Astrocyte (in vitro differentiated cells and primary cell): ENCODE measurements around the gene REL. TPM values are rescaled to one million over a fixed set of nuclear protein-coding genes. Genes with fewer than 3 reads are reported as not detected.

Source experiments
- DNase-seq: peaks from one replicate; pipeline ENCODE4 v3.0.0-alpha.2; 2010; ENCODE audit warnings: low read depth
- FAIRE-seq: peaks from 2 replicates; lab custom pipeline; 2011; peaks lifted over from hg19 to GRCh38; lab: Jason Lieb, UNC
- H2AFZ ChIP-seq: 2 replicates; pipeline ENCODE4 v1.6.0; 2012; ENCODE audit warnings: low read depth, low read length, inconsistent platforms
- H3K27ac ChIP-seq: 2 replicates; pipeline ENCODE4 v1.5.1; 2011; ENCODE audit warnings: low read depth, low read length, inconsistent platforms
- H3K27me3 ChIP-seq: 2 replicates; pipeline ENCODE4 v1.6.0; 2011; ENCODE audit warnings: low read length, inconsistent platforms; ENCODE audit not compliant: insufficient read depth
- H3K36me3 ChIP-seq: 2 replicates; pipeline ENCODE4 v1.5.1; 2011; ENCODE audit warnings: low read length, inconsistent platforms; ENCODE audit not compliant: insufficient read depth
- H3K4me1 ChIP-seq: 2 replicates; pipeline ENCODE4 v1.5.1; 2011; ENCODE audit warnings: low read length, inconsistent platforms; ENCODE audit not compliant: insufficient read depth
- H3K4me2 ChIP-seq: 2 replicates; pipeline ENCODE4 v1.6.0; 2012; ENCODE audit warnings: low read length, inconsistent platforms
- H3K4me3 ChIP-seq: 2 replicates; pipeline ENCODE4 v1.5.1; 2011; ENCODE audit warnings: low read depth, mild to moderate bottlenecking, low read length, inconsistent platforms; ENCODE audit not compliant: insufficient read depth
- H3K79me2 ChIP-seq: 2 replicates; pipeline ENCODE4 v1.6.0; 2012; ENCODE audit warnings: mild to moderate bottlenecking, low read length, inconsistent platforms; ENCODE audit not compliant: insufficient read depth
- H3K9ac ChIP-seq: 2 replicates; pipeline ENCODE4 v1.6.0; 2012; ENCODE audit warnings: mild to moderate bottlenecking, low read length, inconsistent platforms
- H3K9me3 ChIP-seq: 2 replicates; pipeline ENCODE4 v1.5.1; 2012; ENCODE audit warnings: low read depth, mild to moderate bottlenecking, low read length, inconsistent platforms; ENCODE audit not compliant: insufficient read depth
- H4K20me1 ChIP-seq: 2 replicates; pipeline ENCODE4 v1.6.0; 2012; ENCODE audit warnings: low read length, inconsistent platforms; ENCODE audit not compliant: insufficient read depth
- H3K27ac Mint-ChIP-seq: one replicate; pipeline ENCODE4 v1.8.0; 2021; ENCODE audit warnings: mild to moderate bottlenecking, mixed read lengths; ENCODE audit not compliant: unreplicated experiment
- H3K27me3 Mint-ChIP-seq: one replicate; pipeline ENCODE4 v1.8.0; 2021; ENCODE audit warnings: low read depth, mixed read lengths; ENCODE audit not compliant: unreplicated experiment
- H3K36me3 Mint-ChIP-seq: one replicate; pipeline ENCODE4 v1.8.0; 2021; ENCODE audit warnings: low read depth, mixed read lengths; ENCODE audit not compliant: unreplicated experiment
- H3K4me1 Mint-ChIP-seq: one replicate; pipeline ENCODE4 v1.8.0; 2021; ENCODE audit warnings: low read depth, mixed read lengths; ENCODE audit not compliant: unreplicated experiment
- H3K4me3 Mint-ChIP-seq: one replicate; pipeline ENCODE4 v1.8.0; 2021; ENCODE audit warnings: mild to moderate bottlenecking, moderate library complexity, mixed read lengths; ENCODE audit not compliant: unreplicated experiment
- H3K9me3 Mint-ChIP-seq: one replicate; pipeline ENCODE4 v1.8.0; 2021; ENCODE audit warnings: mild to moderate bottlenecking, mixed read lengths; ENCODE audit not compliant: unreplicated experiment
- CTCF ChIP-seq: IDR thresholded peaks from 2 replicates; pipeline ENCODE4 v1.5.1; 2011; ENCODE audit warnings: low read depth, mild to moderate bottlenecking, inconsistent platforms, low read length, moderate library complexity; ENCODE audit not compliant: insufficient read depth
- EZH2 ChIP-seq: IDR thresholded peaks from 2 replicates; pipeline ENCODE4 v1.6.1; 2012; ENCODE audit warnings: mild to moderate bottlenecking, low read length, inconsistent platforms; ENCODE audit not compliant: insufficient read depth
- total RNA-seq: library from RNA; stranded (reverse); gene quantifications from 2 replicates; pipeline ENCODE4 v1.2.1, GENCODE V29; 2021

Gene REL
- total RNA-seq, 1 donor from 2014 or later = 6.5 TPM

DNA sequence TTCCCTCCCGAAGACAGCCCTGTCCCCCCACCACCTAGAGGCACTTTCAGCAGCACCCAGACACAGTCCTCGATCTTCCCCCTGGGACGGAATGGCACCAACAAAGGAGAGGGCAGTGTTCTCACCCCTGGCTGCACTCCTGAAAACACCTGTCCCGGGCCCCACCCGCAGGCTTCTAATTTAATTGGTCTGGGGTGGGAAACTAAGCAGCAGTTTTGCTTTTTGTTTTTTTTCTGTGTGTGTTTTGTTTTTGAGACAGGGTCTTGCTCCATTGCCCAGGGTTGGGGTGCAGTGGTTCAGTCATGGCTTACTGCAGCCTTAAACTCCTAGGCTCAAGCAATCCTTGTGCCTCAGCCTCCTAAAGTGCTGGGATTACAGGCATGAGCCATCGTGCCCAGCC, 38.4 kb upstream of the REL start:
- Histone ChIP-seq H3K27ac (no peak overlapping the region), H3K9ac (no peak overlapping the region), H3K79me2 (no peaks in the 10 kb centered on the region), H3K36me3 (no peaks in the 10 kb centered on the region), H3K4me3 (no peak overlapping the region), H2AFZ (no peak overlapping the region), H3K4me2 (no peak overlapping the region), H3K4me1 (no peaks in the 10 kb centered on the region), H3K9me3 (no peaks in the 10 kb centered on the region), H3K27me3 (no peaks in the 10 kb centered on the region), H4K20me1 (no peaks in the 10 kb centered on the region)
- Mint-ChIP-seq H3K4me3 (no peak overlapping the region), H3K36me3 (no peaks in the 10 kb centered on the region), H3K27me3 (peaks cover 7% of the 10 kb centered on the region), H3K4me1 (no peaks in the 10 kb centered on the region), H3K27ac (no peak overlapping the region), H3K9me3 (no peaks in the 10 kb centered on the region)
- no peak for FAIRE-seq
- no peak for DNase-seq
- TF ChIP-seq EZH2 (no peak), CTCF (no peak)

GRCh38 chr2:60844105-60844504, 37.3 kb upstream of the REL start:
- no peaks in the 10 kb centered on the region for H3K4me1 ChIP-seq
- no peaks in the 10 kb centered on the region for H4K20me1 ChIP-seq
- Mint-ChIP-seq H3K27me3 (peaks cover 7% of the 10 kb centered on the region), H3K4me1 (no peaks in the 10 kb centered on the region), H3K9me3 (no peaks in the 10 kb centered on the region), H3K4me3 (no peak overlapping the region), H3K36me3 (no peaks in the 10 kb centered on the region), H3K27ac (no peak overlapping the region)
- no peaks in the 10 kb centered on the region for H3K79me2 ChIP-seq
- FAIRE-seq = no peak
- no peak overlapping the region for H3K4me3 ChIP-seq
- no peaks in the 10 kb centered on the region for H3K36me3 ChIP-seq
- DNase-seq = no peak
- H3K27ac ChIP-seq = no peak overlapping the region
- H3K9ac ChIP-seq = no peak overlapping the region
- no peaks in the 10 kb centered on the region for H3K27me3 ChIP-seq
- no peak overlapping the region for H2AFZ ChIP-seq
- H3K9me3 ChIP-seq = no peaks in the 10 kb centered on the region
- H3K4me2 ChIP-seq = no peak overlapping the region
- no peak for TF ChIP-seq CTCF
- TF ChIP-seq EZH2 = no peak

DNA sequence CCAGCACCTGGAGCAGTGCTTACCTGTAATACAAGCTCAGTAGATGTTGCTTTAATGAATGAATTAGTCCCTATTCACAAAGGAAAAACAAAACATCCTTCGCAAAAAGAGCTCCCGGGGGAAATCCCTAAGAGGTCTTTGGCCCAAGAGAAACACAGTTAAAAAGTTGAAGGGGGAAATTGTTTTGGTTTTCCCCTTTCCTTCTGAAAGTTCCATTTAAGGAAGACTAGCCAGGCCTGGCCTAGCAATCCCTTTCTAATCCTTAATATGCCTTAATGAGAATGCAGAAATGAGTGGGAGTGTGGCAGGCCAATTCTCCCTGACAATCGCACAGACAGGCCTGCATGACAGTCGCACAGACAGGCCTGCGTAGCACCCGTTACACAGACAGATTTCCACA, 33.5 kb upstream of the REL start:
- Histone ChIP-seq H3K4me3 (no peak overlapping the region), H3K27me3 (no peaks in the 10 kb centered on the region), H3K9ac (no peak overlapping the region), H3K27ac (no peak overlapping the region), H3K36me3 (no peaks in the 10 kb centered on the region), H3K9me3 (no peaks in the 10 kb centered on the region), H2AFZ (no peak overlapping the region), H3K4me1 (no peaks in the 10 kb centered on the region), H3K4me2 (no peak overlapping the region), H3K79me2 (no peaks in the 10 kb centered on the region), H4K20me1 (no peaks in the 10 kb centered on the region)
- no peak overlapping the region for H3K27ac Mint-ChIP-seq
- TF ChIP-seq EZH2 (no peak), CTCF (no peak)
- no peaks in the 10 kb centered on the region for H3K9me3 Mint-ChIP-seq
- FAIRE-seq (no peak), DNase-seq (no peak)
- no peaks in the 10 kb centered on the region for H3K27me3 Mint-ChIP-seq
- no peaks in the 10 kb centered on the region for H3K4me1 Mint-ChIP-seq
- H3K4me3 Mint-ChIP-seq = no peak overlapping the region
- no peaks in the 10 kb centered on the region for H3K36me3 Mint-ChIP-seq
